Mucosa of gallbladder (tissue), 1 donor: Measurements from ENCODE around the gene ENPEP. TPM values are rescaled to one million over a fixed set of nuclear protein-coding genes. Genes with fewer than 3 reads are reported as not detected.

Experiments
- DNase-seq: peaks from one replicate; pipeline ENCODE4 v3.0.0-alpha.2; 2020; ENCODE audit warnings: low spot score
- total RNA-seq: library from RNA; stranded (reverse); gene quantifications from one replicate; pipeline ENCODE4 v1.2.1, GENCODE V29; 2021
- donor health status: DM: no; HTN: no; CAD: no.

ENPEP gene
- total RNA-seq, 1 donor from 2014 or later = 1.8 TPM

DNA sequence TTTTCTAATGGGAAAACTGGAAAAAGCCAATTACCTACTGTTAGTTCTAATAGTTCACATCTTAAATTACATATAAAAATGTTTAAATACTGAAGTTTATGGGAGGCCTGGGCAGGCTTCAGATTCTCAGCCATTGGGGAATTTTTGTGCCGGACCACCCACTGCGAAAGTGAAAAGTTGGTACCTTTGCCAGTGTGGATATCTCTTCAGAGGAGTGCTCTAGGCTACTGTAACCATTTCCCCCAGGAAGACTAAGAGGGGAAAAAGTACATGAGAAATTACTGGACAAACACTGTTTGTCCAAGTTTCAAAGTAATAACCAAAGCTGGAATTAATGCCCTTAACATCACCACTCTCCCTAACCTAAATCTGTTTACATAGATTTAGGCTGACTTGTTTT lies 126.1 kb downstream of the ENPEP start:
- DNase-seq = no peak

DNA sequence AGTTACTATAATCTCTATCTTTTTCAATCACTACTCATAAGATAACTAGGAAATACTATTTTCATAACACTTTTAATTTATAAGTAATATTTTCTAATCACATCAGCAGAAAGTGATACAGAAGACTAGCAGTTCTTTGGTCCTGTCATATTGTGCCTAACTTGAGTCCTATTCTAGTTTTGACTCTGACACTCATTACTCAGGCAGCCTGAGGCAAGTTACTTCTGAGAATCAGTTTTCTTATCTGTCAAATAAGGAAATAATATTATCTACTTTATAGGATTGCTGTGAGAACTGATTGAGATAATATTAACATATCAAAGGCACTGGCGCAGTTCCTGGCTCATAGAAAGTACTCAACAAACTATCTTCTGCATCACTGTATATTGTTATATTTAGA lies 129.1 kb downstream of the ENPEP start:
- no peak for DNase-seq

DNA sequence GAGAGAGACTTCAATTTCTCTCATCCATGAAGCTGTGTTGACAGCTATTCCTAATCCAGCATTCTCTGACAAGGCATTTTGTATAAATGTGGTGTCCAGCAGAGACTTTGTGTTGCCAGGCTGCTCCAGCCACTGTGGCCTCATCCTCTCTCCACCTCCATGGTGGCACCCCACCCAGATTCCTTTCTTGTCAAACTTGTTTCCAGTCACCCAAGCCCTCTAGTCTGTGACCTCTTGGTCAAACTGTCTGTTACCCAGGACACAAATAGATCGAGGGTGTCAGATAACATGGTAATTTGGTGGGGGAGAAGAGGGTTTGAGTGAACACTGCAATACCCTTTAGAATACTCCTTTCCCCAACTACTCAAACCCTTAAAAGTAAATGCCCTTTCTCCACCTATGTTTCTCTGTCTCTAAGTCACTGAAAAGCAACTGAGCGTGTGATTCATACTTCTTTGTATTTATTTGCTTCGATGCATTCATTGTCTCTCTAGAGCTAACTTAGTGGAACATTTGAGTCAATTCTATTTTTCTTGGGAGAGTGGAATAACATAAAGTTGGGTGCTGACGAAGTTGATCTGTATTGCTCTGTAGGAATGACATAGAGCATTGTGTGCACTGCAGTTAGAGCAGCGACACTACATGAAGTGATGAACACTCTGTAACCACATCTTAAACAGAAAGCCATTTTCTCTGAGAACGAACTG lies 133.2 kb downstream of the ENPEP start:
- no peak for DNase-seq

DNA sequence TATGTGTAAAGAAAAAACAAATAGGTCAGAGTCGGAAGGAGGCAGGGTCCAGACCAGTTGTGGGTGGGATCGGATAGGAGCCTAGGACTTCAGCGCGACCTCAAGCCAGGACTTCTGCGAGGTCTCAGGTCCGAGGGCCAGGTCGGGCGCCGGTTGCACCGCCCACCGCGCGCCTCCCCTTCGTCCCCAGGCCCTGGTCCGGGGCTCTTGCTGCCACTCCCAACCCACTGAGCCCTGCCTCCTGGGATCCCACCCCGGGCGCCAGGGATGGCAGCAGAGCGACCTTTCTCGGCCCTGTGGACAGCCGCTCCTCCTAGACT lies 134.6 kb downstream of the ENPEP start:
- DNase-seq = no peak

DNA sequence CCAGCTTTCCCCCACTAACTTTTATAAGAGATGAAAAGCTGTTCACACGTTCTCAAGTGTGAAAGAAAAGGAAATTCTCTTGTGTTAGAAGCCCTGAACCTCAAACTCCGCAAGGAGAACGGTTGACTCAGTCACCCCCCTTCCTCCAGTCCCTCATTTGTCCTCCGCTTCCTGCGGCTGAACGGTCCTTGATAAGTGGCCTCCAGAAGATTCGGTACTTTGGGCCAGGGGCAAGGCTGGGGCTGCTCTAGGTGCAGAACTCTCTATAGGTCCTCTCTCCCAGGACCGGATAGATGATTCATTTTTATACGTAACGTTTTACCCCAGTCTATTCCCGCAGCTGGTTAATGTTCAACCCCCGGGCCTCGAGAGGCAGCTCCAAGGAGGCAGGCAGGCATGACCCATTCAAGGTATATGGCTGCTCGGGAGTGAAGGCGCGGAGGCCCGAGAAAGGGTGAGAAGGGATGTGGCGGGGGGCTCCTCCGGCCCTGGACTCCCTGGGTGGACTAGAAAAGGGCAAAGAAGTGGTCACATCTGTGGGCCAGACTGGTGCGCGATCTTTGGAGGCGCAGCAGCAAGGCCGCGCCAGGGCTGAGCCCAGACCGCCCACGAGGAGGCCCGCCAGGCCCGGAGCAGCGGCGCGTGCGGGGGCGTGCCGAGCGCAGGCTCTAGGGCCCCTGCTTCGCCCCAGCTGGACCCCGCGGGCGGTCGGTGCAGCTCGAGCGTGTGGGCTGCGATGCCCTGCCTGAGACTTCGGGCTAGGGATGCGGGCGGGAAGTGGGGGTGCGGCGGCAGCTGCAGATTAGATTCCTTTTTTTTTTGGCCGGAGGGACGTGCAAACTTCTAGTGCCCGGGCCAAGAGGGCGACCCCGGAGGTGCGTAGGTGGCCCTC lies 135.2 kb downstream of the ENPEP start:
- no peak for DNase-seq

DNA sequence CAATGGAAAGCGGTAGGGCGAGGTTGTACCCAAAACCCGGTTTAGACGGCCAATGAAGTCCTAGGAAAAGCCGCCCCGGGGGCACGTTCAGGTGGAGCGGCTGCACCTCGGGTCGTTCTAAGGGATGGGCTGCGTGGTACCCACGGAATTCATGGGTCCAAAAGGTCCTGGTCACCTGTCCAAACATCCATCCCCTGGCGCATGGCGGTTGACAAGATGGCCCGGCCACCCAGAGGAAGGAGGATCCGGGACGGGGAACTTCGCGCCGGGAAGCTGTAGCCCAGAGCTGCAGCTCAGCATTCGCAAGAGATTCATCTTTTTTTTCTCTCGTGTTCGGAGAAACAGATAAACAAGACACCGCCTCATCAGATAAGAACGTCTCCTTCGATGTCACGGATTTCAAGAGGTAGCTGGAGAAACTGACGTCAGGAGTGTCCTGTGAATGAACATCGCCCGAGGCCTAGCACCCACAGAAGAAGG lies 136.1 kb downstream of the ENPEP start:
- DNase-seq = no peak

DNA sequence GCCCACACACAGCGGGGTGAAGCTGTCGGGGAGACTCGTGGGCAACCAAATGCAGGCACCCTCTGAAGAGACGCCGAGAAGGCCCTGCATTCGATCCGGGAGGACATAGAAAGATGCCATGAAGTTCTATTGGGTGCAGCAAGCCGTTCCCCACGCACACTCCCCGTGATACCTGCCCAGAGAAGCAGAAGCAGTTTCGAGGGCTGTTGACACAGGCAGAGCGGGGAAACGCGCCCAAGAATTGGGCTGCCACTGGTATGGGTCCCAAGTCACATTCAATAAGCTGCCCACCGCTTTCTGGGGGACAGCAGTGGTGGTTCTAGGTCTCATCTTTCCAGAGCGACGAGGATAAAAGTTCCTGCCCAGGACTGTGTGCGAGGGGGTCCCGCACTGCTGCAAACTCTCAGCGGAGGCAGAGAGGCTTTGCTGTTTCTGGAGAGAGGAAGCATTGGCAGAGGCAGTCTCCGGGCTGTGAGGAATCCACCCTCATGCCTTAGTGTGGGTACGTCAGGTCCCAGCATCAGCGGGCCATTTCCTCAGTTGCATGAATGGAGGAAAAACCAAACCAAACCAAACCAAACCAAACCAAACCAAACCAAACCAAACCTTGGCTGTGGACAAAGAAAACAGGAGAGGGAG lies 136.8 kb downstream of the ENPEP start:
- DNase-seq = no peak

DNA sequence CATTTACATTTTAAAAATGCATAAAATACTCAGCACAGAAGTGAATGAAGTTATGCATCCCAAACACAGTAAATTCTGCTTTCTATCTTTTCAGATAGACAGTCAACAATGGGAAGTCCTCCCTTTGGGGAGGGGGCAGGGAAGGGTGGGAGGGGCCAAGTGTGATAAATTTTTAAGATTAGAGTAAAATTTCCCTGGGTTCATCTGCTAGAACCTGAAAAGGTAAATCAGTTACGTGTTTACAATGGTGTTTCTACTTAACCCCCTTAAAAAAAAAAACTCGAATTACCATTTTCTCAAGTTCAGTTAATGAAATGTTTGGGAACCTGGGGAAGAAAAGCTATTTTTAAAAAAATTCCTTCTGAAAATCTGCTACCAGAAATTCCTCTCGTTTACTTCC lies 137.8 kb downstream of the ENPEP start:
- DNase-seq = no peak

DNA sequence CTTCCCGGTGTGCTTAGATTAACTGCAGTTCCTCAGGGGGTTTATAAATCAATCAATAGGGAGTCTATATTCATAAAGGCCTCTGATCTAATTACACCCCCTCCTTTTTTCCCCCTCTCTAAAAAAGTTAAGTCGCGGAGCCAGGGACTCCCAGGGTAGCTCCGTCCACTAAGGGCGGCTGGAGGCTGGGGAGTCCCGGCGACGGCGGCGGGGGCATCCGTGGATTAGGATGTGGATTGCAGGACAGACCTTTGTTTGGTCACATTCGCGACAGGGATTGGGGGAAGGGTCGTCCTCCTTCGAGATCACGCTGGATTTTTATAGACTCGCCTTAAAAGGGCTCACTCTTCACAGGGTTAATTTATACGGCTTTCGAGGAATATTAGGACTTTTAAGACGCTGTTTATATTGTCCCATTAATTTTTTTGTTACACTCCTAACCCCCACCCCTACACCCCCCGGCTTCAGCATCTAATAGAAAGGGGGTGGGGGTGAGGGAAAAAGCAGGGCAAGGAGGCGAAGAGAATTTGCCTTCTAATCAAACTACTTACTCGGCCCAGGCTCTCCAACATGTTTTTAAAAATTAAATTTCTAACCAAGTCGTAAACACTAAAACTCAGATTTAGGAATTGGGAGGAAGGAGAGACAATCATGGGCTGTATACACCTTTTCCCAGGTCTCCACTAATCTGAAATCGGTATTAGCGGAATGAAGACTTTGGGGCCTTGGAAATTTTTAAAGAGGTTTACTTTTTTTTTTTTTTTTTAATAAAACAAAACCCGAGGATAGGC lies 138.4 kb downstream of the ENPEP start:
- no peak for DNase-seq

Other genes with a start within 250 kb of the ENPEP start
- 4.2 TPM for gene PITX2, start 146.9 kb downstream of the ENPEP start, total RNA-seq